Measurements from ENCODE around the gene RNF224. TPM values are rescaled to one million over a fixed set of nuclear protein-coding genes. Genes with fewer than 3 reads are reported as not detected.
A peak's percentile ranks its signal among the peaks of the same experiment; 100 is the strongest.

RNF224 gene
- total and polyA plus RNA-seq, 10 of the 15 experiments (the other 5 are each of a cell fraction or from before 2014, with no cell fraction given) = not detected

- Histone ChIP-seq H3K4me1 (ENCODE audit: control insufficient read depth, insufficient read depth, low read length) (peaks cover 17% of the 10 kb centered on the region), H3K27me3 (replicated peaks in 1 of 2; ENCODE audit: control insufficient read depth in 2 of 2, insufficient read depth in 2 of 2, low read length in 1 of 2) (no peaks in the 10 kb centered on the region), H3K4me2 (ENCODE audit: control insufficient read depth, insufficient read depth) (no peak overlapping the region), H3K4me3 (no peak overlapping the region), H3K79me2 (ENCODE audit: control insufficient read depth, insufficient read depth, low read length) (0 out of 2 replicates have a peak, but pooled peaks cover 2% of the 10 kb centered on the region), H3K36me3 (ENCODE audit: control insufficient read depth in 2 of 2, insufficient read depth in 2 of 2, low read length in 1 of 2) (peaks cover 3 to 14% of the 10 kb centered on the region in 2 experiments; a peak in 3 of 4 replicates), H3K27ac (ENCODE audit: control insufficient read depth, insufficient read depth) (no peak overlapping the region), H3K9me3 (replicated peaks; ENCODE audit: control insufficient read depth, insufficient read depth, low read length) (no peaks in the 10 kb centered on the region), H4K20me1 (ENCODE audit: control insufficient read depth, insufficient read depth) (no peaks in the 10 kb centered on the region), H3K9ac (ENCODE audit: control insufficient read depth, insufficient read depth, low read length) (no peak overlapping the region), H2AFZ (ENCODE audit: control insufficient read depth, low read depth, low read length) (no peak overlapping the region)
- no peak for FAIRE-seq
- ChIA-PET CTCF (interaction anchor here (0.7 to 1.8 kb wide), 2 partner anchors 9 to 25 kb away, joined by 4 to 5 read pairs; no protein-coding TSS in a partner anchor), RAD21 (ENCODE audit: unreplicated experiment) (no interaction called here), POLR2A (no interaction called here), SMC1A (ENCODE audit: uncharacterized antibody, unreplicated experiment) (no interaction called here)
- no peak for TF ChIP-seq POU2F2 (IDR thresholded peaks at IDR 0.05; ENCODE audit: borderline replicate concordance, low read depth, low read length)
- peak; percentile 44; the same call in 1 of the 2 replicates for TF ChIP-seq POLR2A (IDR thresholded peaks at IDR 0.05; ENCODE audit: low read depth, low read length)
- no peak for TF ChIP-seq SMAD1 (IDR thresholded peaks at IDR 0.05; ENCODE audit: low read depth, partially characterized antibody)
- no TSS peak for BruUV-seq (replicated peaks)
- intact Hi-C loops (cut with micrococcal nuclease; ENCODE audit: unreplicated experiment) = no loop called here
- DNase-seq (ENCODE audit: low read depth, low spot score) = no peak
- in situ Hi-C loops (cut with MboI) = no loop called here
- ATAC-seq = no peak
- 96% methylated on average over 28 of the region's 29 CpGs for WGBS (ENCODE audit: insufficient coverage, insufficient replicate concordance, low lambda C conversion rate, missing lambda C conversion rate)
Measured at GRCh38 chr9:137265496-137266161, 38.3 kb downstream of the RNF224 start.

GRCh38 chr9:137266162-137266527, 38.8 kb downstream of the RNF224 start:
- FAIRE-seq = no peak
- Histone ChIP-seq H3K9ac (ENCODE audit: control insufficient read depth, insufficient read depth, low read length) (no peak overlapping the region), H3K27me3 (replicated peaks in 1 of 2; ENCODE audit: control insufficient read depth in 2 of 2, insufficient read depth in 2 of 2, low read length in 1 of 2) (no peaks in the 10 kb centered on the region), H3K4me2 (ENCODE audit: control insufficient read depth, insufficient read depth) (no peak overlapping the region), H3K4me3 (no peak overlapping the region), H3K36me3 (ENCODE audit: control insufficient read depth in 2 of 2, insufficient read depth in 2 of 2, low read length in 1 of 2) (peaks cover 6 to 16% of the 10 kb centered on the region in 2 experiments; a peak in 3 of 4 replicates), H3K27ac (ENCODE audit: control insufficient read depth, insufficient read depth) (no peak overlapping the region), H2AFZ (ENCODE audit: control insufficient read depth, low read depth, low read length) (no peak overlapping the region), H3K79me2 (ENCODE audit: control insufficient read depth, insufficient read depth, low read length) (0 out of 2 replicates have a peak, but pooled peaks cover 2% of the 10 kb centered on the region), H4K20me1 (ENCODE audit: control insufficient read depth, insufficient read depth) (no peaks in the 10 kb centered on the region), H3K4me1 (ENCODE audit: control insufficient read depth, insufficient read depth, low read length) (peaks cover 17% of the 10 kb centered on the region), H3K9me3 (replicated peaks; ENCODE audit: control insufficient read depth, insufficient read depth, low read length) (no peaks in the 10 kb centered on the region)
- ChIA-PET CTCF (interaction anchor here (0.7 kb wide), 1 partner anchor 25 kb away, joined by 4 read pairs; no protein-coding TSS in a partner anchor), RAD21 (ENCODE audit: unreplicated experiment) (interaction anchor here (1.2 kb wide), 1 partner anchor 29 kb away, joined by 4 read pairs; no protein-coding TSS in a partner anchor), POLR2A (interaction anchor here (2.4 kb wide), 1 partner anchor 10 kb away, joined by 13 read pairs; the partner anchor contains the start of gene NELFB), SMC1A (ENCODE audit: uncharacterized antibody, unreplicated experiment) (no interaction called here)
- in situ Hi-C loops (cut with MboI) = no loop called here
- DNase-seq (ENCODE audit: low read depth, low spot score) = no peak
- no peak for ATAC-seq
- no TSS peak for BruUV-seq (replicated peaks)
- intact Hi-C loops (cut with micrococcal nuclease; ENCODE audit: unreplicated experiment) = no loop called here
- WGBS (ENCODE audit: insufficient coverage, insufficient replicate concordance, low lambda C conversion rate, missing lambda C conversion rate) = 89% methylated on average over 15 of the region's 15 CpGs
- TF ChIP-seq BCLAF1 (IDR thresholded peaks at IDR 0.05) = no peak
- no peak for TF ChIP-seq POU2F2 (IDR thresholded peaks at IDR 0.05; ENCODE audit: borderline replicate concordance, low read depth, low read length)
- no peak for TF ChIP-seq SRF (IDR thresholded peaks at IDR 0.05; ENCODE audit: low read depth in 2 of 2, low read length in 2 of 2)
- TF ChIP-seq GATAD2B (conservative IDR thresholded peaks at IDR 0.05; ENCODE audit: low read depth) = no peak
- no peak for TF ChIP-seq MYC (IDR thresholded peaks at IDR 0.05; ENCODE audit: insufficient read depth, insufficient read length, insufficient replicate concordance, low read length, severe bottlenecking)
- no peak for TF ChIP-seq HCFC1 (IDR thresholded peaks at IDR 0.05; ENCODE audit: low read length)
- no peak for TF ChIP-seq CBFB (IDR thresholded peaks at IDR 0.05; ENCODE audit: low read depth)
- no peak for TF ChIP-seq PBX3 (IDR thresholded peaks at IDR 0.05; ENCODE audit: insufficient replicate concordance, low read depth, low read length)
- no peak for TF ChIP-seq MAX (IDR thresholded peaks at IDR 0.05; ENCODE audit: low read depth, low read length)
- no peak for TF ChIP-seq TAF1 (IDR thresholded peaks at IDR 0.05; ENCODE audit: borderline replicate concordance, low read depth, low read length)
- no peak for TF ChIP-seq SMAD1 (IDR thresholded peaks at IDR 0.05; ENCODE audit: low read depth, partially characterized antibody)

All from GM12878 (cell line).